ENCODE results near the gene PTPRT. TPM values are rescaled to one million over a fixed set of nuclear protein-coding genes. Genes with fewer than 3 reads are reported as not detected.

PTPRT gene
- not detected for total RNA-seq (2021; fragmentation: NEBNext Ultra II Directional; extraction: Animal tissue kit (Norgen Biotek cat#: 25700))
- long read RNA-seq, result 0 reads

GRCh38 chr20:43189554-43190331 lies at the start of gene PTPRT:
Gene PTPRT (minus strand): TSS chr20:43189906. CDS start chr20:43189733, 173 bp downstream.
- no peaks in the 10 kb centered on the region for H3K36me3 Mint-ChIP-seq (ENCODE audit: low read depth)
- no peak for TF ChIP-seq CTCF (IDR thresholded peaks at IDR 0.05)
- DNase-seq, result no peak
- peaks cover 9% of the 10 kb centered on the region for H3K4me1 Mint-ChIP-seq (ENCODE audit: low read depth)
- no peaks in the 10 kb centered on the region for H3K9me3 Mint-ChIP-seq
- no peak within 1 kb of the TSS for H3K4me3 Mint-ChIP-seq
- peaks cover 39% of the 10 kb centered on the region for H3K27me3 Mint-ChIP-seq (ENCODE audit: insufficient read depth)
- H3K27ac Mint-ChIP-seq, result no peak within 1 kb of the TSS

- H3K4me3 Mint-ChIP-seq, result no peak overlapping the region
- no peak overlapping the region for H3K27ac Mint-ChIP-seq
- H3K27me3 Mint-ChIP-seq (ENCODE audit: insufficient read depth), result peaks cover 1% of the 10 kb centered on the region
- TF ChIP-seq CTCF (IDR thresholded peaks at IDR 0.05), result no peak
- no peak for DNase-seq
- no peaks in the 10 kb centered on the region for H3K4me1 Mint-ChIP-seq (ENCODE audit: low read depth)
- H3K9me3 Mint-ChIP-seq, result no peaks in the 10 kb centered on the region
- H3K36me3 Mint-ChIP-seq (ENCODE audit: low read depth), result no peaks in the 10 kb centered on the region
Measured at GRCh38 chr20:43238833-43239232, 49.1 kb upstream of the PTPRT start.

DNA sequence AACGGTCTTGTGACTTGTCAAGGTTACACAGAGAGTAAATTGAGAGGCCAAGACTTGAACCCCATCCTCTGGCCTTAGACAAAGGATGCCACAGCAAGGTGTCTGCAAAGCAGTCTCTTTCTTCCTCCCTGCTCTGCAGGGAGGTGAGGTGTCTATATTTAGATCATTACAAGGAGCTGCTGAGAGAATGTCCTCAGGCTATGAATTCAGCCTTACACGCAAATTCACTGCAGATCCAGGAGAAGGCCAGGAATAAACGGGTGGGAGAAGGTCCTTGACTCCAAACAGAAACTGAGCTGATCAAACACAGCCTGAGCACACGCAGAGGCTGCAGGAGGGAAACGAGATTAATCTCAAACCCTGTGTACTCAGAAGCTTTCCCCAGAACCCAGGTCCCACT lies 48.6 kb upstream of the PTPRT start:
- no peak overlapping the region for H3K4me3 Mint-ChIP-seq
- no peaks in the 10 kb centered on the region for H3K4me1 Mint-ChIP-seq (ENCODE audit: low read depth)
- TF ChIP-seq CTCF (IDR thresholded peaks at IDR 0.05), result no peak
- H3K9me3 Mint-ChIP-seq, result no peaks in the 10 kb centered on the region
- no peak for DNase-seq
- H3K36me3 Mint-ChIP-seq (ENCODE audit: low read depth), result no peaks in the 10 kb centered on the region
- peaks cover 1% of the 10 kb centered on the region for H3K27me3 Mint-ChIP-seq (ENCODE audit: insufficient read depth)
- H3K27ac Mint-ChIP-seq, result no peak overlapping the region

- H3K27ac Mint-ChIP-seq, result no peak overlapping the region
Measured at GRCh38 chr20:43237651-43238168, 48.0 kb upstream of the PTPRT start.

GRCh38 chr20:43235998-43236397 lies 46.3 kb upstream of the PTPRT start:
- H3K9me3 Mint-ChIP-seq, result no peaks in the 10 kb centered on the region

More at GRCh38 chr20:43237651-43238168, 48.0 kb upstream of the PTPRT start:
- H3K4me1 Mint-ChIP-seq (ENCODE audit: low read depth), result no peaks in the 10 kb centered on the region
- no peak for TF ChIP-seq CTCF (IDR thresholded peaks at IDR 0.05)
- H3K4me3 Mint-ChIP-seq, result no peak overlapping the region
- no peaks in the 10 kb centered on the region for H3K36me3 Mint-ChIP-seq (ENCODE audit: low read depth)
- DNase-seq, result no peak
- no peaks in the 10 kb centered on the region for H3K9me3 Mint-ChIP-seq
- peaks cover 3% of the 10 kb centered on the region for H3K27me3 Mint-ChIP-seq (ENCODE audit: insufficient read depth)

More at GRCh38 chr20:43235998-43236397, 46.3 kb upstream of the PTPRT start:
- Mint-ChIP-seq H3K4me3 (no peak overlapping the region), H3K27me3 (ENCODE audit: insufficient read depth) (peaks cover 6% of the 10 kb centered on the region), H3K27ac (no peak overlapping the region), H3K36me3 (ENCODE audit: low read depth) (no peaks in the 10 kb centered on the region), H3K4me1 (ENCODE audit: low read depth) (no peaks in the 10 kb centered on the region)
- no peak for TF ChIP-seq CTCF (IDR thresholded peaks at IDR 0.05)
- DNase-seq, result no peak
